Keratinocyte (primary cell): ENCODE results near the gene ZNF280A. TPM values are rescaled to one million over a fixed set of nuclear protein-coding genes. Genes with fewer than 3 reads are reported as not detected.

Source experiments
- DNase-seq: peaks from one replicate; pipeline ENCODE4 v3.0.0-alpha.2; 2011; ENCODE audit warnings: low read depth, missing footprints, low spot score
- FAIRE-seq: peaks from 2 replicates; lab custom pipeline; 2011; peaks lifted over from hg19 to GRCh38; lab: Jason Lieb, UNC
- H2AFZ ChIP-seq: 2 replicates; pipeline ENCODE4 v1.6.0; 2012; ENCODE audit warnings: low read length, control low read depth, inconsistent platforms; ENCODE audit not compliant: control insufficient read depth
- H3K27ac ChIP-seq: 2 replicates; pipeline ENCODE4 v1.5.1; 2011; ENCODE audit warnings: low read length; ENCODE audit not compliant: control insufficient read depth, insufficient read depth
- H3K27me3 ChIP-seq: 3 replicates; pipeline ENCODE4 v1.6.0; 2011; ENCODE audit warnings: low read length; ENCODE audit not compliant: control insufficient read depth, insufficient read depth; ENCODE audit errors: extremely low read depth
- H3K36me3 ChIP-seq, 2 experiments: 2 replicates in 1 of 2; 3 replicates in 1 of 2; pipeline ENCODE4 v1.5.1; 2011; ENCODE audit warnings: low read length in 2 of 2, mild to moderate bottlenecking in 1 of 2; ENCODE audit not compliant: control insufficient read depth in 2 of 2, insufficient read depth in 2 of 2; ENCODE audit errors: extremely low read depth in 1 of 2
- H3K4me1 ChIP-seq: 3 replicates; pipeline ENCODE4 v1.5.1; 2011; ENCODE audit warnings: low read length; ENCODE audit not compliant: control insufficient read depth, insufficient read depth; ENCODE audit errors: extremely low read depth
- H3K4me2 ChIP-seq: 3 replicates; pipeline ENCODE4 v1.6.0; 2011; ENCODE audit warnings: low read depth, low read length; ENCODE audit not compliant: control insufficient read depth, insufficient read depth; ENCODE audit errors: extremely low read depth
- H3K4me3 ChIP-seq, 3 experiments: fragments of 200-600 bp in 1 of 3; sonication (generic) in 1 of 3; 2 replicates in 2 of 3; 3 replicates in 1 of 3; pipeline ENCODE4 v1.5.1; 2011 to 2016; ENCODE audit warnings: low read length in 3 of 3, mild to moderate bottlenecking in 3 of 3, control low read depth in 2 of 3, inconsistent platforms in 1 of 3, low read depth in 1 of 3, mixed read lengths in 1 of 3, mixed run types in 1 of 3, moderate library complexity in 1 of 3; ENCODE audit not compliant: control insufficient read depth in 2 of 3, insufficient read depth in 2 of 3; ENCODE audit errors: extremely low read depth in 1 of 3
- H3K79me2 ChIP-seq: 2 replicates; pipeline ENCODE4 v1.6.0; 2012; ENCODE audit warnings: low read length; ENCODE audit not compliant: control insufficient read depth, insufficient read depth
- H3K9ac ChIP-seq: 3 replicates; pipeline ENCODE4 v1.6.0; 2011; ENCODE audit warnings: low read length; ENCODE audit not compliant: control insufficient read depth, insufficient read depth; ENCODE audit errors: extremely low read depth
- H3K9me1 ChIP-seq: 3 replicates; pipeline ENCODE4 v1.6.0; 2011; ENCODE audit warnings: low read length; ENCODE audit not compliant: control insufficient read depth, insufficient read depth; ENCODE audit errors: extremely low read depth
- H3K9me3 ChIP-seq: 2 replicates; pipeline ENCODE4 v1.5.1; 2012; ENCODE audit warnings: low read depth, low read length; ENCODE audit not compliant: control insufficient read depth
- H4K20me1 ChIP-seq: 3 replicates; pipeline ENCODE4 v1.6.0; 2011; ENCODE audit warnings: low read length; ENCODE audit not compliant: control insufficient read depth, insufficient read depth; ENCODE audit errors: extremely low read depth
- CTCF ChIP-seq, 3 experiments: IDR thresholded peaks in 1 of 3; conservative IDR thresholded peaks in 1 of 3; optimal IDR thresholded peaks in 1 of 3; 2 replicates in 2 of 3; 3 replicates in 1 of 3; pipeline versions ENCODE3 to v1.5.1; 2011; ENCODE audit warnings: low read length in 3 of 3, mild to moderate bottlenecking in 3 of 3, moderate library complexity in 2 of 3, control low read depth in 1 of 3, inconsistent platforms in 1 of 3; ENCODE audit not compliant: insufficient read depth in 2 of 3; ENCODE audit errors: extremely low read depth in 1 of 3
- EZH2 ChIP-seq: IDR thresholded peaks from one replicate; pipeline ENCODE4 v1.6.1; 2012; ENCODE audit warnings: inconsistent platforms, mild to moderate bottlenecking, low read length, moderate library complexity
- dilution Hi-C: fragments of 300-500 bp; cut with MboI; formaldehyde crosslinking; loops from one replicate; pipeline ENCODE4 v1.7.0; 2020; ENCODE audit warnings: low sequenced_read_pairs; ENCODE audit not compliant: extremely low pct_ligation_motif_present
- polyA plus RNA-seq, 5 experiments: library from polyadenylated mRNA; depleted of rRNA in 3 of 5; stranded (reverse) in 3 of 5; stranded (forward) in 1 of 5; unstranded in 1 of 5; fragments of >200 nt; gene quantifications; 1 replicate in 1 of 5; 2 replicates in 3 of 5; 3 replicates in 1 of 5; pipeline versions ENCODE4 v1.2.1 to v1.2.3, GENCODE V29; 2011 to 2012; ENCODE audit warnings: missing spikeins in 2 of 5, low read depth in 1 of 5, low replicate concordance in 1 of 5

ZNF280A gene
- polyA plus RNA-seq, 1 donor (not counting 4 experiments of a cell fraction or from before 2014, with no cell fraction given): not detected

- no peak for TF ChIP-seq EZH2
- no peak for TF ChIP-seq CTCF (optimal IDR thresholded peaks at IDR 0.05 in 1 of 3, IDR thresholded peaks at IDR 0.05 in 1 of 3, conservative IDR thresholded peaks at IDR 0.05 in 1 of 3; ENCODE audit: extremely low read depth in 1 of 3, insufficient read depth in 2 of 3, low read length in 3 of 3)
- no peaks in the 10 kb centered on the region for H3K79me2 ChIP-seq
- no peaks in the 10 kb centered on the region for H3K4me1 ChIP-seq
- no peaks in the 10 kb centered on the region for H3K36me3 ChIP-seq
- H3K9me1 ChIP-seq: no peaks in the 10 kb centered on the region
- H3K27me3 ChIP-seq: no peaks in the 10 kb centered on the region
- no peak overlapping the region for H3K4me2 ChIP-seq
- FAIRE-seq (no peak), DNase-seq (no peak)
- H3K4me3 ChIP-seq: no peak overlapping the region
- H2AFZ ChIP-seq: no peak overlapping the region
- no peak overlapping the region for H3K27ac ChIP-seq
- no peaks in the 10 kb centered on the region for H4K20me1 ChIP-seq
- H3K9me3 ChIP-seq: no peaks in the 10 kb centered on the region
- H3K9ac ChIP-seq: no peak overlapping the region
- dilution Hi-C loops: no loop called here
These were observed 25.0 kb upstream of the ZNF280A start for GRCh38 chr22:22545084-22545483.

GRCh38 chr22:22538226-22538989, 18.3 kb upstream of the ZNF280A start:
- DNase-seq (no peak), FAIRE-seq (no peak)
- Histone ChIP-seq H3K4me3 (no peak overlapping the region), H3K9me1 (no peaks in the 10 kb centered on the region), H3K4me1 (no peaks in the 10 kb centered on the region), H4K20me1 (no peaks in the 10 kb centered on the region), H3K9me3 (no peaks in the 10 kb centered on the region), H3K36me3 (no peaks in the 10 kb centered on the region), H3K27me3 (no peaks in the 10 kb centered on the region), H3K27ac (no peak overlapping the region), H3K79me2 (no peaks in the 10 kb centered on the region), H2AFZ (no peak overlapping the region), H3K4me2 (no peak overlapping the region), H3K9ac (no peak overlapping the region)
- TF ChIP-seq CTCF (optimal IDR thresholded peaks at IDR 0.05 in 1 of 3, IDR thresholded peaks at IDR 0.05 in 1 of 3, conservative IDR thresholded peaks at IDR 0.05 in 1 of 3; ENCODE audit: extremely low read depth in 1 of 3, insufficient read depth in 2 of 3, low read length in 3 of 3): no peak
- no peak for TF ChIP-seq EZH2
- dilution Hi-C loops: no loop called here
